ENCODE measurements around the gene ZNF529.

ZNF529 gene

DNA sequence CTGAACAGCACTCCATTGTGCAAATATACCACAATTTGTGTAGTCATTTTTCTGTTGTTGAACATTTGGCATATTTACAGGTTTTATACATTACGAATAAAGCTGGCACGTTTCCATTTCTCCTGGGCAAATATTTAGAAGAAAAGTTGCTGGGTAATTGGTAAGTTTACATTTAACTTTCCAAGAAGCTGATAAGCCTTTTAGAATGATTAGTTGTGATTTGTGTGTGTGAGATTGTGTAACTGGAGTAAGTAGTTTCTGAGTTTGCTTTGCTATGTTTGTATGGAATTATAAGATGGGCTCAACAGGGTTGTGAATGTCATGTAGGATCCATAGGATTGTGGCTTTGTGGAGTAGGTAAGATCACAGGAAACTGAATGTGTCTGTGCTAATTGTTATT lies 1.6 kb upstream of the ZNF529 start:
- FAIRE-seq: no peak

DNA sequence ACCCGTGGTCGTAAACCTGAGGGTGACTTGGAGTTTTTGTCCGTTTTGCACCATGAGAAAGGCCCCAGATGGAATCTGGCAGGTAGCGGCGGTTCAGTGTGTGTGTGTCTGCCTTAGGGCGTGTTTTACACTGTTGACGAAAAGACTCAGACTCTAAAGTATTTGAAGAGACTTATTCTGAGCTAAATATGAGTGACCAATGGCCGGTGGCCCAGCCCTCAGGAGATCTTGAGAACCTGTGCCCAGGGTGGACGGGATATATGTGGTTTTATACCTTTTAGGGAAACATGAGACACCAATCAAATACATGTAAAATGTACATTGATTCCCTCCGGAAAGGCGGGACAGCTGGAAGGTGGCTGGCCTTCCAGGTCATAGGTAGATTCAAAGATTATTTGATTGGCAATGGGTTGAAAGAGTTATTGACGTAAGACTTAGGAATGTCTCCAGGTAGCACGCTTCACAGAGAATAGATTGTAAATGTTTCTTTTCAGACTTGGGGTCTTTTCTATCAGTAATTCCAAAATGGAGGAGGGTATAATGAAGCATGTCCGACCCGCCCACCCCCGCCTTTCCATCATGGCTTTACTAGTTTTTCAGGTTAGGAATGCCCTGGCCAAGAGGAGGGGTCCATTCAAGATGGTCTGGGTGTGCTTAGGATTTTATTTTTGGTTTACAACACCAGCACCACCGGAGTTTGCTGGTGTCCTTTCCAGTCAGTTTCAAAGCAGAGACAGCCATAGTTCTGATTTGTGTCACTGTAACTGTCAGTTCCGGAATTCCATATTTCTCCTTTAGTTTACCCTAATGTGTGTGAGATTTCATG lies 1.0 kb upstream of the ZNF529 start:
- FAIRE-seq (no peak), DNase-seq (ENCODE audit: insufficient read length, low spot score) (no peak)
- no peak for TF ChIP-seq CTCF (IDR thresholded peaks at IDR 0.05; ENCODE audit: insufficient read depth, missing control alignments)

More for the DNA sequence above, 1.6 kb upstream of the ZNF529 start:
- no peak for DNase-seq (ENCODE audit: insufficient read length, low spot score)
- TF ChIP-seq CTCF (IDR thresholded peaks at IDR 0.05; ENCODE audit: insufficient read depth, missing control alignments): no peak

- no peak for FAIRE-seq
- no peak for TF ChIP-seq CTCF (IDR thresholded peaks at IDR 0.05; ENCODE audit: insufficient read depth, missing control alignments)
Observed at GRCh38 chr19:36572593-36573019, 486 bp downstream of the ZNF529 start.

GRCh38 chr19:36564391-36564790 lies 8.7 kb downstream of the ZNF529 start:
- no peak for FAIRE-seq
- no peak for TF ChIP-seq CTCF (IDR thresholded peaks at IDR 0.05; ENCODE audit: insufficient read depth, missing control alignments)
- DNase-seq (ENCODE audit: insufficient read length, low spot score): no peak

More at GRCh38 chr19:36572593-36573019, 486 bp downstream of the ZNF529 start:
- DNase-seq (ENCODE audit: insufficient read length, low spot score): no peak

DNA sequence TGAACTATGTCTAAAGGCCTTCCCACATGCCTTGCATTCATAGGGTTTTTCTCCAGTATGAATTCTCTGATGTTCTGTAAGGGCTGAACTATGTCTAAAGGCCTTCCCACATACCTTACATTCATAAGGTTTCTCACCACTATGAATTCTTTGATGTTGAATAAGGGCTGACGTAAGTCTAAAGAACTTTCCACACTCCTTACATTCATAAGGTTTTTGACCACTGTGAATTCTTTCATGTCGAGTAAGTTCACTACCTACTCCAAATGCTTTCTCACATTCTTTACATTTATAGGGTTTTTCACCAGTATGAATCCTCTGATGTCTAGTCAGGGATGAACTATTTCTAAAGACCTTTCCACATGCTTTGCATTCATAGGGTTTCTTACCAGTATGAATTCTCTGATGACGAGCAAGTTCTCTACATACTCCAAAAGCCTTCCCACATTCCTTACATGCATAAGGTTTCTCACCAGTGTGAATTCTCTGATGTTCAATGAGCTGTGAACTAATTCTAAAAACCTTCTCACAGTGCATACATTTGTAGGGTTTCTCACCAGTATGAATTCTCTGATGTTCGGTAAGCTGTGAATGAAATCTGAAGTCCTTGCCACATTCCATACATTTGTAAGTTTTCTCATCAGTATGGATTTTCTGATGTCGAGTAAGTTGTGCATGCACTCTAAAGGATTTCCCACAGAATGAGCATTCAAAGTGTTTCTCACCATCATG lies 25.9 kb downstream of the ZNF529 start:
- TF ChIP-seq CTCF (IDR thresholded peaks at IDR 0.05; ENCODE audit: insufficient read depth, missing control alignments): no peak
- peak; percentile 55 for FAIRE-seq
- DNase-seq (ENCODE audit: insufficient read length, low spot score): no peak

- TF ChIP-seq CTCF (IDR thresholded peaks at IDR 0.05; ENCODE audit: insufficient read depth, missing control alignments): no peak
- FAIRE-seq (no peak), DNase-seq (ENCODE audit: insufficient read length, low spot score) (no peak)
Observed at GRCh38 chr19:36528921-36529518, 44.1 kb downstream of the ZNF529 start.
